Muscle layer of duodenum (tissue), 2 donors: ENCODE results near the gene RSL24D1.
A peak's percentile ranks its signal among the peaks of the same experiment; 100 is the strongest.

Experiments used
- H3K27ac ChIP-seq: one replicate; pipeline ENCODE4 v1.7.0; 2013; ENCODE audit warnings: mild to moderate bottlenecking, low read length
- H3K27me3 ChIP-seq: one replicate; pipeline ENCODE4 v1.7.0; 2013; ENCODE audit warnings: low read depth, mild to moderate bottlenecking, control low read depth, low read length
- H3K36me3 ChIP-seq, 2 donors: one replicate each; pipeline ENCODE4 v1.7.0; 2013; ENCODE audit warnings: low read length in 2 of 2, control low read depth in 1 of 2, mild to moderate bottlenecking in 1 of 2; ENCODE audit not compliant: insufficient read depth in 2 of 2, control insufficient read depth in 1 of 2
- H3K4me1 ChIP-seq, 2 donors: one replicate each; pipeline ENCODE4 v1.7.0; 2013; ENCODE audit warnings: low read length in 2 of 2, mild to moderate bottlenecking in 2 of 2, control low read depth in 1 of 2, moderate library complexity in 1 of 2; ENCODE audit not compliant: insufficient read depth in 2 of 2, control insufficient read depth in 1 of 2
- H3K4me3 ChIP-seq, 2 donors: one replicate each; pipeline ENCODE4 v1.7.0; 2013; ENCODE audit warnings: low read length in 2 of 2, low read depth in 1 of 2, mild to moderate bottlenecking in 1 of 2
- H3K9me3 ChIP-seq, 2 donors: one replicate each; pipeline ENCODE4 v1.7.0; 2013; ENCODE audit warnings: low read length in 2 of 2, control low read depth in 1 of 2, mild to moderate bottlenecking in 1 of 2; ENCODE audit not compliant: control insufficient read depth in 1 of 2
- donor health status: healthy.

The RSL24D1 gene

GRCh38 chr15:55196458-55197361 is at the start of gene RSL24D1:
Gene RSL24D1, minus strand, starts transcription at chr15:55196941. Its CDS starts 51 bp downstream, at chr15:55196890.
- Histone ChIP-seq H3K4me1 (peaks cover 11 to 27% of the 10 kb centered on the region in 2 donors), H3K27me3 (no peaks in the 10 kb centered on the region), H3K9me3 (no peaks in the 10 kb centered on the region), H3K27ac (peak within 1 kb of the TSS; percentile 90), H3K4me3 (peak within 1 kb of the TSS; percentile 79 to 93), H3K36me3 (peaks cover 3 to 13% of the 10 kb centered on the region in 2 donors)

DNA sequence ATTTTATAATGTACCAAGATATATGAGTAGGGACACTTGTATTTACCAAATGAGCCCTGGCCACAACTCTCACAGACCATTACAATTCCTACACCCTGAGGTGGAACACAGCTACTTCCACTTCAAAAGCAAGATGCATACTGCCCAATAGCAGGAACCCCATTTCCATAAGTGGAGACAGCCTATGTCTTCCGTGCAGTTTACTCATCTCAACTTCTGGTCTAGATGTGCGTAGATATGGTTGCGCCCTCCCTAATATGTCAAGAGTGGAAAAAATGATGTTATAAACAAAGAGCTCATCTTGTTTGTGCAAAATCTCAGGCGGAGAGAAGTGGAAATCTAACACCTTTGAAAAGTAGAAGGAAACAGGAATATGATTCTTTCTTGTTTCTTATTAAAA is 48.3 kb upstream of the RSL24D1 start:
- H3K4me1 ChIP-seq, result peaks cover 0 to 5% of the 10 kb centered on the region in 2 donors
- H3K27ac ChIP-seq, result no peak overlapping the region
- H3K4me3 ChIP-seq, result no peak overlapping the region

GRCh38 chr15:55241891-55242290 is 45.1 kb upstream of the RSL24D1 start:
- Histone ChIP-seq H3K27me3 (no peaks in the 10 kb centered on the region), H3K4me3 (no peak overlapping the region), H3K4me1 (no peaks in the 10 kb centered on the region), H3K36me3 (no peaks in the 10 kb centered on the region), H3K27ac (no peak overlapping the region), H3K9me3 (no peaks in the 10 kb centered on the region)

More for the DNA sequence above, 48.3 kb upstream of the RSL24D1 start:
- H3K9me3 ChIP-seq, result no peaks in the 10 kb centered on the region
- no peaks in the 10 kb centered on the region for H3K27me3 ChIP-seq
- no peaks in the 10 kb centered on the region for H3K36me3 ChIP-seq

DNA sequence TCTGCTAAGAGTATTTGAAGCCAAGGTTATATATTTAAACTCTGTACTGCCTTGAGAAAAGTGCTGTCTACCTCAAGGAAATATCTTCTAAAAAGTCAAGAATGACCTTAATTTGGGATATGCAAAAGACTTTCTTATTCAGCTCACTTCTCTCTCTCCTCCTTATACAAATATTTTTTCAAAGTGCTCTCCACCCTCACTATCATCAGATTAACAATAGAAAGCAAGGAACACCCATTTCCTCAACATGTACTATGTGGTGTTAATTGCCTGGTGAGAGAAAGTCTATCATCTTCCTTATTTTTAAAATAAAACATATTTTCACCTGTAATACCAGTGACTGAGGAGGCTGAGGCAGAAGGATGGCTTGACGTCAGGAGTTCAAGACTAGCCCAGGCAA is 44.4 kb upstream of the RSL24D1 start:
- H3K4me3 ChIP-seq, result no peak overlapping the region
- H3K36me3 ChIP-seq, result no peaks in the 10 kb centered on the region
- no peaks in the 10 kb centered on the region for H3K27me3 ChIP-seq
- no peaks in the 10 kb centered on the region for H3K9me3 ChIP-seq
- H3K27ac ChIP-seq, result no peak overlapping the region
- no peaks in the 10 kb centered on the region for H3K4me1 ChIP-seq

- H3K9me3 ChIP-seq, result no peaks in the 10 kb centered on the region
- no peaks in the 10 kb centered on the region for H3K4me1 ChIP-seq
- H3K36me3 ChIP-seq, result no peaks in the 10 kb centered on the region
- no peaks in the 10 kb centered on the region for H3K27me3 ChIP-seq
- no peak overlapping the region for H3K4me3 ChIP-seq
- H3K27ac ChIP-seq, result no peak overlapping the region
Observed at GRCh38 chr15:55240125-55240760, 43.5 kb upstream of the RSL24D1 start.

DNA sequence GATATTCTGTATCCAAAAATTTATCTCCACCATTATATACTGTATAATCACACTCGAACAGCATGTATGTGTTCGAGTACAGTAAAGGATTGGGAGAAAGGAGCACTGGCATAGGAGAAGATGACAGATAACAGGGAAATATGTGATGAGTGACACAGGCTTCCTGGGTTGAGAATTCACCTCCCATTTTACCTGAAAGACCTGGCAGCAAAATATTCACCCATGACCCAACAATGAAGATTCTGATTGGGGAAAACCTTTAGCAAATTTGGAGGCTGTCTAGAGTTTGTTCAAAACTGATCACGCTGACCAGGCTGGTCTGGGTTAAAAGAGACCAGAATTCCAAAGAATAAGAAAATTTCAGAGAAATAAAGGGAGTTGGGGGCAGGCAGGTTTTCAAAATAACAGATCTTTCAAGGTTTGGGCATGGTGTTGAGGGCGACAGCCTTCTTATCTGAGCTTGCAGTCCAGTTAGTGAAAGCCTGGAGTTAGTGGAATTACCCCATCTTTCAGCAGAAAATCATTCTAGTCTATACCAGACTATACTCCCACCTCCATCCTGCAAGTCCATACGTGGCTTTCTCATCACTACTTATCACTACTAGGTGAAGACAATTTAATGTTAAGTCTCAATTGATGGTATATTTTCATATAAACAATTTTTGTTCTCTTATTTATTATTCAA is 42.8 kb upstream of the RSL24D1 start:
- Histone ChIP-seq H3K9me3 (no peaks in the 10 kb centered on the region), H3K4me3 (no peak overlapping the region), H3K27ac (no peak overlapping the region), H3K27me3 (no peaks in the 10 kb centered on the region), H3K36me3 (no peaks in the 10 kb centered on the region), H3K4me1 (no peaks in the 10 kb centered on the region)

- H3K4me1 ChIP-seq, result no peaks in the 10 kb centered on the region
- no peak overlapping the region for H3K4me3 ChIP-seq
- H3K9me3 ChIP-seq, result no peaks in the 10 kb centered on the region
- no peak overlapping the region for H3K27ac ChIP-seq
- H3K36me3 ChIP-seq, result no peaks in the 10 kb centered on the region
- H3K27me3 ChIP-seq, result no peaks in the 10 kb centered on the region
Observed at GRCh38 chr15:55238877-55239276, 42.1 kb upstream of the RSL24D1 start.

DNA sequence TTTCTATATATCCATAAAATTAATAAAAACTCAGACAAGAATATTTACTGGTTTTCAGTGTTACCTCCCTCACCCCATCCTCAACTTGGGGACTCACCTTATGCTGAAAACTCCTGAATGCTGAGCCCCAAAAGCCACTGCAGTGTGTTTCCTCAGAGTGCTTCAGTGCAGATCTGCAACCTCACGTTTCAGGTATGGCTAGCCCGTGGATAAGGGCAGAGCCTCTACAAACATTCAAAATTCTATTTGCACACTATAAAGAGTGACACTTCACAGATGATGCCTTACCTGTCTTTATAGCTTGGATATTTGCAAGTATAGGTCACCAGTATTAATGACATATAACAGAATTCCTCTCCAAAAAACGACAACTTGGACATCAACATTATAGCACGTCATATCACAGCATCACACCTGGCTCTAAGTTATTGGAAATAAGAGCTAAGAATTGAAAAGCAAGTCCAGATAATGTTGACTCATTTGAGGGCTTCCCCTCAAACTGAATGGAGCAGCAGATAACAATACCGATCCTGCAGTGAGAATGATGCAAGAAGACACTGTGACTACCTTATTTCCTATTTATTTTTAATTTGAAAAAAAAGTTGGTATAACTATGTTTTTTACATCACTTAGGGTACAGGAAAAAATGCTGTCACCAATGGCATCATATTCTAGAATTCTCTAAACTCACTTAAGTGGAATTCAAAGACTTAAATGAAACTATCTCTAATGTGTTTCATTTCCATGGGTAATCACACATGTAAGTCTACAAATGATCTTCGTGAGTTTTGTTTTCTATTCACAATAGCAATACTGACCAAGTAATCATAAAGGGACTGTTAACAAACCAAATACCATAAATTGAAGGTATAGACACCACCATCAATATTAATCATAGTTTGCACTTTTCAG is 40.7 kb upstream of the RSL24D1 start:
- no peaks in the 10 kb centered on the region for H3K9me3 ChIP-seq
- no peak overlapping the region for H3K4me3 ChIP-seq
- no peaks in the 10 kb centered on the region for H3K4me1 ChIP-seq
- no peaks in the 10 kb centered on the region for H3K36me3 ChIP-seq
- no peak overlapping the region for H3K27ac ChIP-seq
- no peaks in the 10 kb centered on the region for H3K27me3 ChIP-seq

GRCh38 chr15:55235546-55236036 is 38.9 kb upstream of the RSL24D1 start:
- Histone ChIP-seq H3K9me3 (no peaks in the 10 kb centered on the region), H3K4me1 (no peaks in the 10 kb centered on the region), H3K27me3 (no peaks in the 10 kb centered on the region), H3K27ac (no peak overlapping the region), H3K36me3 (no peaks in the 10 kb centered on the region), H3K4me3 (no peak overlapping the region)

DNA sequence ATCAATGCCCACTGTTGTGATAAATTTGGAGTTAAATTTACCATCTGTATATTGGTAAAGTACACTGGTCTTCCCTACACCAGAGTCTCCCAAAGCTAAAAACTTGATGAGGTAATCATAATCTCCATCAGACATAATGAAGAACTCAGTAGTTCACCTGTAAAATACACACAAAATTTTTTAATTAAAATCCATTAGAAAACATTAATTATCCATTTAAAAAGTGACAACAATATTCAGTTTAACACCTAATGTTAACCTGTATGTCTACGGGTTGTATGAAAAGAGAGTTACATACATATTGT is 38.0 kb upstream of the RSL24D1 start:
- Histone ChIP-seq H3K36me3 (no peaks in the 10 kb centered on the region), H3K27ac (no peak overlapping the region), H3K27me3 (no peaks in the 10 kb centered on the region), H3K9me3 (no peaks in the 10 kb centered on the region), H3K4me1 (peaks cover 0 to 3% of the 10 kb centered on the region in 2 donors), H3K4me3 (no peak overlapping the region)
